Tibial nerve (tissue), 4 donors: Measurements from ENCODE around the gene CLEC4A.
A peak's percentile ranks its signal among the peaks of the same experiment; 100 is the strongest.

Experiments used
- EP300 ChIP-seq, 2 donors: sonication (generic); formaldehyde crosslinking; IDR thresholded peaks; one replicate each; pipeline ENCODE4 v1.6.1; 2017; ENCODE audit warnings: antibody characterized with exemption in 2 of 2, mild to moderate bottlenecking in 1 of 2
- POLR2A ChIP-seq, 2 donors: fragments of 450-650 bp; IDR thresholded peaks; one replicate each; pipeline ENCODE4 v1.6.1; 2017; ENCODE audit warnings: antibody characterized with exemption in 2 of 2, mild to moderate bottlenecking in 2 of 2, moderate library complexity in 2 of 2
- TF ChIP-seq, protein P1 (sequence below), 5 experiments: fragments of 200-600 bp in 3 of 5; fragments of 450-650 bp in 2 of 5; sonication (generic) in 3 of 5; IDR thresholded peaks; one replicate each; pipeline ENCODE4 v1.5.1; 2016 to 2019; ENCODE audit warnings: antibody characterized with exemption in 5 of 5, mild to moderate bottlenecking in 3 of 5, moderate library complexity in 2 of 5

DNA sequence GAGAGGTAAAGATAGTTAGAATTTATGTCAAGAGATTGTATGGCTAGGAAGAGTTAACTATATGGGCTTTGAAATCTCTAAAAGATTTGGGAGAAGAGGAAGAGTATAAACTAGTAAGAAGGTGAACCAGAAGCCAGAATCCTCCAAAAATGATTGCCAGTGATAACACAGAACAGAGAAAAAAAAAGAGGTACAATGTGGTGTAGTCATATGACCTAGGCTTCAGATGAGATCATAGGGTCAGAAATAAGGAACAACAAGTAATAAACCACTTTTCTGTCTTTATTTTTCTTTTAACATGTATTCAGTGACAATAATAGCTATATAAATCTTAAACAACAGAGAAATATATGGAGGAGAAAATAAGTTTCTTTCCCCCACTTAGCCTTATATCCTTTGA lies 43.3 kb upstream of the CLEC4A start:
- TF ChIP-seq EP300 (IDR thresholded peaks at IDR 0.05): peak in 1 of 2 donors; percentile 28
- TF ChIP-seq, protein P1, sequence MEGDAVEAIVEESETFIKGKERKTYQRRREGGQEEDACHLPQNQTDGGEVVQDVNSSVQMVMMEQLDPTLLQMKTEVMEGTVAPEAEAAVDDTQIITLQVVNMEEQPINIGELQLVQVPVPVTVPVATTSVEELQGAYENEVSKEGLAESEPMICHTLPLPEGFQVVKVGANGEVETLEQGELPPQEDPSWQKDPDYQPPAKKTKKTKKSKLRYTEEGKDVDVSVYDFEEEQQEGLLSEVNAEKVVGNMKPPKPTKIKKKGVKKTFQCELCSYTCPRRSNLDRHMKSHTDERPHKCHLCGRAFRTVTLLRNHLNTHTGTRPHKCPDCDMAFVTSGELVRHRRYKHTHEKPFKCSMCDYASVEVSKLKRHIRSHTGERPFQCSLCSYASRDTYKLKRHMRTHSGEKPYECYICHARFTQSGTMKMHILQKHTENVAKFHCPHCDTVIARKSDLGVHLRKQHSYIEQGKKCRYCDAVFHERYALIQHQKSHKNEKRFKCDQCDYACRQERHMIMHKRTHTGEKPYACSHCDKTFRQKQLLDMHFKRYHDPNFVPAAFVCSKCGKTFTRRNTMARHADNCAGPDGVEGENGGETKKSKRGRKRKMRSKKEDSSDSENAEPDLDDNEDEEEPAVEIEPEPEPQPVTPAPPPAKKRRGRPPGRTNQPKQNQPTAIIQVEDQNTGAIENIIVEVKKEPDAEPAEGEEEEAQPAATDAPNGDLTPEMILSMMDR (IDR thresholded peaks at IDR 0.05): no peak
- no peak for TF ChIP-seq POLR2A (IDR thresholded peaks at IDR 0.05)
